ENCODE data around the gene LIN54. TPM values are rescaled to one million over a fixed set of nuclear protein-coding genes. Genes with fewer than 3 reads are reported as not detected.

Gene LIN54
- total and polyA plus RNA-seq, 9 of the 15 experiments (the other 6 are each of a cell fraction or from before 2014, with no cell fraction given): 2.2 to 22.5 (median 15.8) TPM

- TF ChIP-seq CBX8 (IDR thresholded peaks at IDR 0.05; ENCODE audit: borderline replicate concordance, extremely low read depth, low read depth, low read length, poor library complexity, severe bottlenecking): no peak
- no peak for TF ChIP-seq SP1 (CRISPR knock-in tag; IDR thresholded peaks at IDR 0.05)
- no peak for TF ChIP-seq ZNF175 (CRISPR knock-in tag; IDR thresholded peaks at IDR 0.05; ENCODE audit: low read depth)
- TF ChIP-seq CHD1 (IDR thresholded peaks at IDR 0.05; ENCODE audit: low read length): peak; percentile 19
- no peak for TF ChIP-seq ZNF239 (CRISPR knock-in tag; IDR thresholded peaks at IDR 0.05)
- TF ChIP-seq KAT7 (CRISPR knock-in tag; IDR thresholded peaks at IDR 0.05; ENCODE audit: borderline replicate concordance): 0 out of 2 replicates have a peak, but pooled peaks have one; percentile 2
- no peak for TF ChIP-seq MYNN (IDR thresholded peaks at IDR 0.05)
- no peak for TF ChIP-seq MYNN (CRISPR knock-in tag; IDR thresholded peaks at IDR 0.05)
- no peak for TF ChIP-seq CREB3L1 (IDR thresholded peaks at IDR 0.05; ENCODE audit: borderline replicate concordance, low read depth)
- TF ChIP-seq ZNF551 (CRISPR knock-in tag; IDR thresholded peaks at IDR 0.05): no peak
- no peak for TF ChIP-seq NCOR1 (IDR thresholded peaks at IDR 0.05)
- TF ChIP-seq AFF4 (CRISPR knock-in tag; IDR thresholded peaks at IDR 0.05): 0 out of 2 replicates have a peak, but pooled peaks have one; percentile 11
- peak; percentile 46; the same call in 1 of the 2 replicates for TF ChIP-seq RBFOX2 (IDR thresholded peaks at IDR 0.05; ENCODE audit: low read depth, low read length)
- TF ChIP-seq CBFA2T2 (conservative IDR thresholded peaks at IDR 0.05): no peak
- TF ChIP-seq EGR1 (conservative IDR thresholded peaks at IDR 0.05): no peak
- TF ChIP-seq ZNF324 (CRISPR knock-in tag; IDR thresholded peaks at IDR 0.05): no peak
- TF ChIP-seq CLOCK (CRISPR knock-in tag; IDR thresholded peaks at IDR 0.05; ENCODE audit: borderline replicate concordance): no peak
- TF ChIP-seq ZNF511 (CRISPR knock-in tag; IDR thresholded peaks at IDR 0.05): no peak
- no peak for TF ChIP-seq ZNF224 (CRISPR knock-in tag; IDR thresholded peaks at IDR 0.05)
- no peak for TF ChIP-seq SNIP1 (IDR thresholded peaks at IDR 0.05; ENCODE audit: low read depth)
Observed at GRCh38 chr4:82899374-82900065, 111.1 kb downstream of the LIN54 start (continued).
